Ramos (cell line): Measurements from ENCODE around the gene UPK2.

Experiments
- in situ Hi-C: fragments of 300-500 bp; cut with MboI; formaldehyde crosslinking; loops from one replicate; pipeline ENCODE4 v1.14.3; 2022; ENCODE audit warnings: low sequenced_read_pairs; ENCODE audit not compliant: unreplicated experiment

UPK2 gene

GRCh38 chr11:118916842-118917388 lies 39.2 kb upstream of the UPK2 start:
- in situ Hi-C loops: no loop called here

GRCh38 chr11:118917481-118918127 lies 38.5 kb upstream of the UPK2 start:
- in situ Hi-C loops: no loop called here

GRCh38 chr11:118918128-118918685 lies 37.9 kb upstream of the UPK2 start:
- in situ Hi-C loops: no loop called here

GRCh38 chr11:118918686-118919280 lies 37.3 kb upstream of the UPK2 start:
- in situ Hi-C loops: no loop called here

GRCh38 chr11:118921121-118921928 lies 34.8 kb upstream of the UPK2 start:
- in situ Hi-C loops: no loop called here

GRCh38 chr11:118921929-118922744 lies 34.0 kb upstream of the UPK2 start:
- in situ Hi-C loops: no loop called here

GRCh38 chr11:118922745-118923627 lies 33.1 kb upstream of the UPK2 start:
- in situ Hi-C loops: no loop called here

GRCh38 chr11:118923721-118924587 lies 32.1 kb upstream of the UPK2 start:
- in situ Hi-C loops: no loop called here

GRCh38 chr11:118924591-118925585 lies 31.2 kb upstream of the UPK2 start:
- in situ Hi-C loops: no loop called here

- in situ Hi-C loops: no loop called here
These were observed 28.5 kb upstream of the UPK2 start for GRCh38 chr11:118927554-118928100.

GRCh38 chr11:118928101-118928869 lies 27.8 kb upstream of the UPK2 start:
- in situ Hi-C loops: no loop called here

GRCh38 chr11:118928870-118929500 lies 27.1 kb upstream of the UPK2 start:
- in situ Hi-C loops: no loop called here

- in situ Hi-C loops: no loop called here
These were observed 26.5 kb upstream of the UPK2 start for GRCh38 chr11:118929501-118930093.

GRCh38 chr11:118930094-118930712 lies 25.9 kb upstream of the UPK2 start:
- in situ Hi-C loops: no loop called here

GRCh38 chr11:118931571-118931970 lies 24.5 kb upstream of the UPK2 start:
- in situ Hi-C loops: no loop called here
